Measurements from ENCODE around the gene FRMD5. TPM values are rescaled to one million over a fixed set of nuclear protein-coding genes. Genes with fewer than 3 reads are reported as not detected.

Gene FRMD5
- total RNA-seq, 1 donor from 2014 or later, result 0.49 TPM

- no peaks in the 10 kb centered on the region for H3K9me3 ChIP-seq
- TF ChIP-seq POLR2A (IDR thresholded peaks at IDR 0.05) (no peak), CTCF (IDR thresholded peaks at IDR 0.05) (no peak), POLR2AphosphoS5 (IDR thresholded peaks at IDR 0.05; ENCODE audit: insufficient read depth in 1 of 2, low read depth in 1 of 2) (no peak)
- no peak for DNase-seq (ENCODE audit: extremely low spot score in 2 of 2)
- intact Hi-C loops (cut with DNase I), result no loop called here
- H3K27me3 ChIP-seq, result no peaks in the 10 kb centered on the region
- no peak overlapping the region for H3K27ac ChIP-seq
- H3K36me3 ChIP-seq, result no peaks in the 10 kb centered on the region
- no peaks in the 10 kb centered on the region for H3K4me1 ChIP-seq
- no peak overlapping the region for H3K4me3 ChIP-seq
Observed at GRCh38 chr15:43879386-43880355, 315.4 kb downstream of the FRMD5 start.

GRCh38 chr15:43878446-43878845, 316.6 kb downstream of the FRMD5 start:
- Histone ChIP-seq H3K4me1 (no peaks in the 10 kb centered on the region), H3K27ac (no peak overlapping the region), H3K9me3 (no peaks in the 10 kb centered on the region), H3K36me3 (no peaks in the 10 kb centered on the region), H3K4me3 (no peak overlapping the region), H3K27me3 (no peaks in the 10 kb centered on the region)
- DNase-seq (ENCODE audit: extremely low spot score in 2 of 2), result no peak
- TF ChIP-seq POLR2AphosphoS5 (IDR thresholded peaks at IDR 0.05; ENCODE audit: insufficient read depth in 1 of 2, low read depth in 1 of 2) (no peak), POLR2A (IDR thresholded peaks at IDR 0.05) (no peak), CTCF (IDR thresholded peaks at IDR 0.05) (no peak)
- intact Hi-C loops (cut with DNase I), result no loop called here

GRCh38 chr15:43877371-43877770, 317.7 kb downstream of the FRMD5 start:
- no peak for DNase-seq (ENCODE audit: extremely low spot score in 2 of 2)
- no peaks in the 10 kb centered on the region for H3K27me3 ChIP-seq
- H3K27ac ChIP-seq, result no peak overlapping the region
- H3K4me3 ChIP-seq, result no peak overlapping the region
- no peak for TF ChIP-seq CTCF (IDR thresholded peaks at IDR 0.05)
- no peak for TF ChIP-seq POLR2A (IDR thresholded peaks at IDR 0.05)
- no peak for TF ChIP-seq POLR2AphosphoS5 (IDR thresholded peaks at IDR 0.05; ENCODE audit: insufficient read depth in 1 of 2, low read depth in 1 of 2)
- intact Hi-C loops (cut with DNase I), result no loop called here
- no peaks in the 10 kb centered on the region for H3K36me3 ChIP-seq
- no peaks in the 10 kb centered on the region for H3K9me3 ChIP-seq
- H3K4me1 ChIP-seq, result no peaks in the 10 kb centered on the region

GRCh38 chr15:43876872-43877271, 318.2 kb downstream of the FRMD5 start:
- intact Hi-C loops (cut with DNase I), result no loop called here
- H3K27ac ChIP-seq, result no peak overlapping the region
- DNase-seq (ENCODE audit: extremely low spot score in 2 of 2), result no peak
- no peaks in the 10 kb centered on the region for H3K9me3 ChIP-seq
- no peak overlapping the region for H3K4me3 ChIP-seq
- H3K4me1 ChIP-seq, result no peaks in the 10 kb centered on the region
- TF ChIP-seq POLR2A (IDR thresholded peaks at IDR 0.05) (no peak), CTCF (IDR thresholded peaks at IDR 0.05) (no peak), POLR2AphosphoS5 (IDR thresholded peaks at IDR 0.05; ENCODE audit: insufficient read depth in 1 of 2, low read depth in 1 of 2) (no peak)
- no peaks in the 10 kb centered on the region for H3K36me3 ChIP-seq
- no peaks in the 10 kb centered on the region for H3K27me3 ChIP-seq

- Histone ChIP-seq H3K27ac (no peak overlapping the region), H3K27me3 (no peaks in the 10 kb centered on the region), H3K4me3 (no peak overlapping the region), H3K4me1 (no peaks in the 10 kb centered on the region), H3K9me3 (no peaks in the 10 kb centered on the region), H3K36me3 (no peaks in the 10 kb centered on the region)
- no peak for TF ChIP-seq CTCF (IDR thresholded peaks at IDR 0.05)
- TF ChIP-seq POLR2AphosphoS5 (IDR thresholded peaks at IDR 0.05; ENCODE audit: insufficient read depth in 1 of 2, low read depth in 1 of 2), result no peak
- no peak for TF ChIP-seq POLR2A (IDR thresholded peaks at IDR 0.05)
- no peak for DNase-seq (ENCODE audit: extremely low spot score in 2 of 2)
- intact Hi-C loops (cut with DNase I), result no loop called here
Observed at GRCh38 chr15:43873651-43874050, 321.4 kb downstream of the FRMD5 start.
